Activated effector memory CD4-positive, alpha-beta T cell treated with Interleukin-2 at 50 U/mL for 16 hours (primary cell): ENCODE data around the gene ATP8A2.
"Not testable (repeated sequence)": the region's sequence is repeated elsewhere in the genome, so short reads cannot be mapped to it uniquely, and the experiment has no call there.

Experiments used
- DNase-seq: peaks from one replicate; pipeline ENCODE4 v3.0.0-alpha.2; 2020

ATP8A2 gene

GRCh38 chr13:25772534-25772933, 400.8 kb downstream of the ATP8A2 start:
- not testable (repeated sequence) for DNase-seq

DNA sequence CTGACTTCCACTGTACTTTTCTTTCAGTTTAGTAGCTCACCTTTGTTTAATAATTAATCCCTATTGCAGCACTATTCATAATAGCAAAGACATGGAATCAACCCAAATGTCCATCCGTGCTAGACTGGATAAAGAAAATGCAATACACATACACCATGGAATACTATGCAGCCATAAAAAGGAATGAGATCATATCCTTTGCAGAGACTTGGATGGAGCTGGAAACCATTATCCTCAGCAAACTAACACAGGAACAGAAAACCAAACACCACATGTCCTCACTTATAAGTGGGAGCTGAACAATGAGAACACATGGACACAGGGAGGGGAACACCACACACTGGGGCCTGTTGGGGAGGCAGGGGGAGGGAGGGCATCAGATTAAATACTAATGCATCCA, 402.3 kb downstream of the ATP8A2 start:
- not testable (repeated sequence) for DNase-seq

GRCh38 chr13:25775275-25775674, 403.5 kb downstream of the ATP8A2 start:
- DNase-seq: no peak

GRCh38 chr13:25775986-25776385, 404.2 kb downstream of the ATP8A2 start:
- DNase-seq: no peak

DNA sequence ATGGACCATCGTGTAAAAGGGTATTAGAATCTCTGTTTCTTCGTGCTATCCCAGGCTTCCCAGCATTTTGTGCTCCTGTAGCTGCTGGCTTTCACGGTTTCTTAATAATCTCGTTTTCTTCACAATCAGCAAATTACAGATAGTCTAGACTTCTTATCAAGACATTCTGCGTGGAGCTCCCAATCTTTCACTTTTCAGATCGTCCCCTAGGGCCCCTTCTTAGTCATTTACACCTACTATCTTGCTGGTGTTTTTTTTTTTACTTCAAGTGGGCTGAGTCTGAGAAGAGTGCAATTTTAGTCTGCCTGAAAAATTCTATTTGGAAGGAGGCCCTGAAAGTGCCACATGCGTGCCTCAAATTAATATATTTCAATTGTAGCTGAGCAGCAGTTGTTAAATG, 404.9 kb downstream of the ATP8A2 start:
- no peak for DNase-seq

DNA sequence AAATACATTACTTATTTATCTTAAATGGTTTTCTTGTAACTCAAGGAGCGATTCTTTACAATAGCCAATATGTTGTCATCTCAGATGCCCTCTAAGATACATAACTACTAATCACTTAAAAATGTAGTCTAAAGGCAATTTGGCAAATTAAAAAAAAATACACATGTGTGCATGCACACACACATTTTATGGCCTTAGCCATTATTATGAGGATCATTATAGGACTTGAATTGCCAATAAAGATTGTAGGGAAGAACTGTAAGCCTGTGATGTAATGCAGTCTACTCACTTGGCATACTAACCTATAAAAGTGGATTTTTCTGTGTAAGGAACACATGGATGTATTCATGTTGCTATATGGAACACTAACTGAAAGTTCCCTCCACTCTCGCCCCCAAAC, 405.7 kb downstream of the ATP8A2 start:
- no peak for DNase-seq

DNA sequence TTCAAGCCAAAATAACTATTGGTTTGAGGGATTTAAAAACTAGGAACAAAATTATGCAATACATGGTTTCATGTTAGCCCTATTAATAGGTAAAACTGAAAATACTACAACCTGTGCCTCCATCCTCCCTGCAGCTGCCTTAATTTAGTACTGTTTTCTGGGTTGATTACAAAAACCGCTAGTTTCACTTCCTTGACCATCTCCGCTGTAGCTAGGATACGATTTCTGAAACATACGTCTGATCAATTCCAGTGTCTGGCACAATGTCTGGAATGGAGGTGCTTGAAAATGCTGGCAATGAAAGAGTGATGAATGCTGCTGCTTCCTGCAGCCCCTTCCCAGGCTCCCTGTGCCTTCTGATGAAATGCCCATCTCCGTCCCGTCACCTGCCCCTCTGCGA, 406.6 kb downstream of the ATP8A2 start:
- DNase-seq: no peak

DNA sequence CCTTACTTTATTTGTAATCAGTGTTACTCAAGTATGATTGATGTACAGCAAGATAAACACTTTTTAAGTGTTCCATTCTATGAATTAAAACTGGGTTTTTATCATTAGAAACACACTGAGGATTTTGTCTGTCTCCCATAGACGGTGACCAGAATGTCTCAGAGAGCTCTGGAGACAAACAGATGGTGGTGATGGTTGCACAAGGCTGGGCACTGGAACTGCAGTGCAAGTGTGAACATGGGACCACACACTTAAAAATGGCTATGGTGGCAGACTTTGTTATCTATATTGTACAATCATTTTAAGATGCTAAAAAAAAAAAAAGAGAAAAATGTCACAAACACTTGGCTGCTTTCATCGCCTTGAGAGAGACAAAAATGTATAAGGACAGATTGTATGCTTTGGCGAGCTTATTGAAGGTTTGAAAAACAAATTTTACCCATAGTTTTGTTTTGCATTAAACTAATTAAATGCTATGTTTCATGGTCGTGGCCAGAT, 407.1 kb downstream of the ATP8A2 start:
- DNase-seq: no peak

- no peak for DNase-seq
Measured at GRCh38 chr13:25783076-25783475, 411.3 kb downstream of the ATP8A2 start.

DNA sequence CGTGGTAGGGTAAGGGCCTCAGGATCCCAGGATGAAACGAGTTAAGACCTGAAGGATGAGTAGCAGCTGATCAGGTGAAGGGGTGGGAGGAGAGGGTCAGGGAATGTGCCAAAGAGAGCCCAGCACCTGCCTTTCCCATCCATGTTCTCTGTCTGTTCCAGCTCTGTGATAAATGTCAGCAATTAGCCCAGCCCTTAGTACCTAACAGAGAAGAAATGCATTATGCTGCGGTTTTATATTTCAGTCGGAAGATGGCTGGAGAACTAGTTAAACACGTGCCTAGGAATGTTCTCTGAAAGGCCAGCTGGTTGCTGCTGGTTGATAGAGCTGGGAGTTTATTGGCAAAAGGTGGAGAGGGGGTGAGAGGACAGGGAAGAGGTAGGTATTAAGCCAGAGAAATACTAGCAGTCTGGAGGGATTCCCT, 411.8 kb downstream of the ATP8A2 start:
- DNase-seq: no peak

- no peak for DNase-seq
Measured at GRCh38 chr13:25784119-25784518, 412.3 kb downstream of the ATP8A2 start.

GRCh38 chr13:25790137-25790536, 418.4 kb downstream of the ATP8A2 start:
- DNase-seq: not testable (repeated sequence)

GRCh38 chr13:25795277-25795676, 423.5 kb downstream of the ATP8A2 start:
- DNase-seq: no peak

GRCh38 chr13:25796474-25796873, 424.7 kb downstream of the ATP8A2 start:
- DNase-seq: no peak

GRCh38 chr13:25798998-25799397, 427.2 kb downstream of the ATP8A2 start:
- no peak for DNase-seq

- DNase-seq: no peak
Measured at GRCh38 chr13:25800523-25800922, 428.7 kb downstream of the ATP8A2 start.

- DNase-seq: no peak
Measured at GRCh38 chr13:25802579-25802978, 430.8 kb downstream of the ATP8A2 start.

DNA sequence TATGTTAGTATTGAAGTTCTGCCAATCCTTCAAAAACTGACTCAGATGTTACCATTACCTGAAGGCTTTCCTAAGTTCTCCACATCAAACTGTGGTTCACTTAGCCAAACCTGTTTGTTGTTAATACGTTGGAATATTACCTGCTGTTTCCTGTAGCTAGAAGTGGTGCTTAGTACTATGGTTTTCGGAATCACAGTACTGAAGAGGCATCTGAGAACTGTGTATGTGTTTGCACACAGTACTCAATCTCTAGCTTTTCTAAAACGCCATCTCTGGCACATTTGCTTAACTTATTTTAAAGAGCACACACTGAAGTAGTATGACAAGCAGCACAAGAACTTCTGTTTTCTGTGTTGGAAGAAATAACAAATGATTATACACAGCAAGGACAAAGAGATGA, 431.9 kb downstream of the ATP8A2 start:
- no peak for DNase-seq

DNA sequence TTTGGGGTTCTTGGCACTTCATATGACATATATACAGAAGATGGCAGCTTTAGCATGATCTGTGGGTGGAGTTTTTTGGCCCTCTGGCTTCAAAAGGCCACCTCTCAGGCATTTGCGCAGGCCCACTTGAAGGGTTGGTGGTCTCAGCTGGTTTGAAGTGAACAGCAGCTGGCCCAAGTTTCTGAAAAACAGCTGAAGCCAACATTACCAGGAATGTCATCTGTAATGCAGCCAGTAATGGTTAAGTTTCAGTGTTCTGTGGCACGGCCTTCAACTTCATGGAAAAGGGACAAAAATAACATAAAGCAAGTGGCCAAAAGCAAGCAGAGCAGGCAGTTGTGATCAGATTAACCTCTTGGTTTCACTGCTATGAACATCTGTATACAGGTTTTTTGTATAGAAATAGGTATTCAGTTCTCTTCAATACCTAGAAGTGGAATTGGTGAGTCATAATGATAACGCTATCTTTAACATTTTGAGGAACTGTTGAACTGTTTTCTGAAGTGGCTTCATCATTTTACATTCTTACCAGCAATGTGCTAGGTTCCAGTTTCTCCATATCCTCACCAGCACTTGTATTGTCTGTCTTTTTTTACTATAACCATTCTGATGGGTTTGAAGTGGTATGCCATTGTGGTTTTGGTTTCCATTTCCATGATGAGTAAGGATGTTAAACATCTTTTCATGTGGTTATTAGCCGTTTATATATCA, 434.6 kb downstream of the ATP8A2 start:
- no peak for DNase-seq

DNA sequence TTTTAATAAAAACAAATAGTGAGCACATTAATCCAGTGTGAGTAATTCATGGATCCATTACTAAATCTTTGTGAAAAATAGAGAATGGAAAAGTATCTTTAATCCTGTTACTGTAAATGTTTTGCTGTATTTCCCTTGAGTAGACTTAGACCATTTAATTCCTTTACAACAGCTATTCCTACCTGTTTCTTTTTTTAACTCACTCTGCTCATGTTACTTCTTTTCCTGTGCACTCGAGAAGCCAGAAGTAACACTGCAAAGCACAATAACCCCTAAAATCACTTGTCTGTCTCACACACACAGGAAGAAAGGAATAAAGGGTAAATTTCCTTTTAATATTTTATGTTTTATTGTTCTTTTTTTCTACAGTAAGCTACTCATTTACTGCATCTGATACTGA, 435.8 kb downstream of the ATP8A2 start:
- no peak for DNase-seq

- DNase-seq: no peak
Measured at GRCh38 chr13:25811506-25811905, 439.7 kb downstream of the ATP8A2 start.

DNA sequence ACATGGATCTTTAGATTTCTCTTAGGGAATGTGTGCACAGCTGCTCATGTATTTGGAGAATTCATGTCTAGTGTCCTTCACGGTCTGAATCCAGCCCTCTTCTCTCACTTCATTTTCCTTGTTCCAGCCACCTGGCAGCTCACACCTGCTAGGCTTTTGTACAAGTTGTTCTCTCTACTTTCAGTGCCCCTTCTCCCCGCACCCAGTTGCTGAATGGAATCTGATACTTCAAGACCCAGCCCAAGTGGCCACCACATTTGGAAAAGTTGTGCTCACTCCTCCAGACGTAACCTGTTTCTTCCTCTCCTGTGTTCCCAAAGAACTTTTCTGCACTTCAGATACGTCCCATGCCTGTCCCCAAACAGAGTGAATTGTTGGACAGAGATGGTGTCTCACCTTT, 444.5 kb downstream of the ATP8A2 start:
- no peak for DNase-seq

DNA sequence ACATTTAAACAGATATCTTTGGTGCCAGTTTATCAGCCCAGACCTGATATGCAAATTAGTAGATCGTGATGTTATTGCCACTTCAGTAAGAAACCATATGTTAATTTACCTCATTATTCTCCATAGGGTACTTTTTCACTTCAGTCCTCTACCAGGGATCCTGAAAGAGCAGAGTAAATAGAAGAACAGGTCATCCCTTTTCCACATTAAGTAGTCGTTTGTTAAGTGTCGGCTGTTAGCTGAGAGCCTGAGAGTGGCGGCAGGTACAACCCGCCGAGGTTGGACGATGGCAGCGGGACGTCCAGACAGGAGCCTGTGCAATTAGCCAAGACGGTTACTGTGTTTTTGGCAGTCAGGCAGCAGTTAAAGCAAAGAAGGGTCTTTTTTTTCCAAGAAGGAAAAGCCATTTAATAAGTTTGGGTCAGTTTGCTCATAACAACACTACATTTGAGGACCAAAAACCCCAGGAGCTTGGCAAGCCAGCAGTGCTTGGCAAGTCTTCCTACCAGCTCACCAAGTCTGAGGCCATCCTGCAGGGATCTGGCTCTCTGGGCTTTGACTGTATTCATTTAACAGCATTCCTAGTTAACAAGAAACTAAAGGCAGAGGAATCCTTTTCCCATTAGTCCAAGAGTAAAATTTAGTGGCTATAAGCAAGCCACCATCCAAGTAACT, 448.2 kb downstream of the ATP8A2 start:
- no peak for DNase-seq

DNA sequence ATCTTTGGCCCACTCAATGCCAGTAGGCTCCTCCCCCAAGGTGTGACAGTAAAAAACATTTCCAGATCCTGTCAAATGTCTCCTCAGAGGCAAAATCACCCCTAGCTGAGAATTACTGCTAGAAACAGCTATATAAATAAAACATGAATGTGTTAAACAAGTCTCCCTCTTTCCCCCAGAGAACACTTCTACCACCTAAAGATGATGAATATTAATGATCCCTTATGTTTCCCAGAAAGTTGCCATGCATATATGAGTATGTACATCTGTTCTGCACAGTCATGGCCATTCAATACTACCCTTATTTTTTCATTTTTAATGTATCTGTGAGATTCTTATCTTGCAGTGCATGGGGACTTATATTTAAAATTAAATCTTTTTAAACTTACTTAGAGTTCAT, 450.0 kb downstream of the ATP8A2 start:
- no peak for DNase-seq

GRCh38 chr13:25827221-25827620, 455.4 kb downstream of the ATP8A2 start:
- DNase-seq: not testable (repeated sequence)
